Fibroblast of peridontal ligament (primary cell): ENCODE measurements around the gene WDR45.
"Not testable (repeated sequence)": the region's sequence is repeated elsewhere in the genome, so short reads cannot be mapped to it uniquely, and the experiment has no call there.

Experiments used
- DNase-seq: peaks from one replicate; pipeline ENCODE4 v3.0.0-alpha.2; 2010; ENCODE audit errors: extremely low read depth

Gene WDR45

GRCh38 chrX:49079489-49080428, at the start of gene WDR45:
WDR45 (minus strand) TSS chrX:49079887; CDS start chrX:49078095, 1,792 bp downstream.
- peak; percentile 66 for DNase-seq

DNA sequence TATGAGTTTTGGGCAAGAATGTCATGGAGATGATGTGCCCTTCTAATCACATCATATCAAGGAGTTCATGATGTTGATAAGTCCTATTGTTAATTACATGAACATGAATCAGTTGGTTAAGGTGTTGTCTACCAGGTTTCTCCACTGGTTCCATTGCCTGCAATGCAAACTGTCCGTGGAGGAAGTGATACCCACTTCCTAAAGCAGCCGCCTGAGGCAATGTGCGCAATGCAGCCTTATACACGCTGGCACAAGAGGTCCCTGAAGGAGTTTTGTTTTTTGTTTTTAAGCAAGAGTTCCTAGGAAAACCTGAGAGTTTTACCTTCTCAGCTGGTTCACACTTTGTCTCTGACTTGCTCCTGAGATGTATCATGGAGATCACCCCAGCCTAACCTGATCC, 49.7 kb upstream of the WDR45 start:
- no peak for DNase-seq

DNA sequence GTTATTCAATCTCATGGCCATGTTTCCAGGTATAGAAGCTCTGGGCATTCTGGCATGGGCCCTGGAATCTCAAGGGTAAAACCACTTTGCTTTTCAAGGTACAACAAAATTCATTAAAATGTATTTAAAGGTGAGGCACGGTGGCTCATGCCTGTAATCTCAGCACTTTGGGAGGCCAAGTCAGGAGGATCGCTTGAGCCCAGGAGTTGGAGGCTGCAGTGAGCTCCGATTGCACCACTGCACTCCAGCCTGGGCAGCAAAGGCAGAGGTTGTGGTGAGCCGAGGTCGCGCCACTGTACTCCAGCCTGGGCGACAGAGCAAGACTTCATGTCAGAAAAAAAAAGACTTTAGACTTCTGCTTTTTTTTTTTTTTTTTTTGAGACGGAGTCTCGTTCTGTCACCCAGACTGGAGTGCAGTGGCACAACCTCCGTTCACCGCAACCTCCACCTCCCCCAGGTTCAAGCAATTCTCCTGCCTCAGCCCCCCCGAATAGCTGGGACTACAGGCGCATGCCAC, 48.1 kb upstream of the WDR45 start:
- DNase-seq, result not testable (repeated sequence)

DNA sequence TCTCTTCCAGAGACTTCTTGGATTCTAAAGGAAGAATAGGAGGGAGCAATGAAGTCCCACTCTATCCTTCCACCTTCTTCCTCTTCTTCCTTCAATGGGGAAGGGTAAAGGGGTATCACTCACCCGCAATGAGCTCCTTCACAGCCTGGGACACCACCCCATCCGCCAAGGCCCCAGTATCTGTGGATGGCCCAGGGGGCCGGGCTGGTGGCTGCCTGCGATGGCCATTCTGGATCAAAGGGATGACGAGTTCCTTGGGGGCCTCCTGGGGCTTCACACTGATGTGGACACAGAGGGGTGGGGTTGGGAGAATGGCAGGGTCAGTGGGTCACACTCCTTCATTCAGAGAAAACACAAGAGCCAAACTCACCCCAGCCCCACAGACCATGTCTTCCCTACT, 42.8 kb upstream of the WDR45 start:
- DNase-seq, result no peak

DNA sequence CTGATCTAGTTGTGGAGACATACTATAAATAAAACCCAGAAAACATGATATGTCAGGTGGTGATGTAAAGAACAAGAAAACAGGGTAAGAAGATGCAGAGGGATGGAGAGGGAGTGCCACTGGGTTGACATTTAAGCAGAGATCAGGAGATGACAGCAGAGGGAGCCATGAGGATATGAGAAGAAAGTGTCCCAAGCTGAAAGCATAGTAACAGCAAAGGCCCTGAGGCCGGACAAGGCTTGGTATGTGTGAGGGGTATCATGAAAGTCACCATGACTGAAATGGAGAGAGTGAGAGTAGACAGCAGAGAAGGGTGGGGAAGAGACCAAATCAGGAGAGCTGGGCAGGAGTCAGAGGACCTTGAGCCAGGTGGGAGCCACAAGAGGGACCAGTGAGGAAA, 40.4 kb upstream of the WDR45 start:
- DNase-seq, result no peak

GRCh38 chrX:49117581-49117980, 37.9 kb upstream of the WDR45 start:
- no peak for DNase-seq

- no peak for DNase-seq
These were observed 37.0 kb upstream of the WDR45 start for GRCh38 chrX:49116716-49117115.

GRCh38 chrX:49116076-49116475, 36.4 kb upstream of the WDR45 start:
- DNase-seq, result no peak

DNA sequence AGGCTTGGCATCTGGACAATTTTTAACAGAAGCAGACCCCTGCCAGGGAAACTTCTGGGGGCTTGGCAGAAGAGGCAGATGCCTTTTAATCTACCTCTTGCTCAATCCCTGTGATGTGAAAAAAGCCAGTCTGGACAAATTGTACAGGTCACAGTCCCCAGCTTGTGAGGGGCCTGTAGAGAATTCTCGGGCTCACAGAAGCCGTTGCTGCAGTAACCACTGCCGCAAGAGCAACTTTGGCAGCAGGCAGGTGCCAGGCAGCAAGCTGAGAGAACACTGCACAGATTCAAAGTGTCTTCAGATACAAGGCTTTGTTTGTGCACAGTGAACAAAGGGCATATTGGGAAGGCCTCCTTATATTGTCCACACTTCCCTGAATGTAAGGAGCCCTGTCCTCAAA, 32.1 kb upstream of the WDR45 start:
- DNase-seq, result no peak

DNA sequence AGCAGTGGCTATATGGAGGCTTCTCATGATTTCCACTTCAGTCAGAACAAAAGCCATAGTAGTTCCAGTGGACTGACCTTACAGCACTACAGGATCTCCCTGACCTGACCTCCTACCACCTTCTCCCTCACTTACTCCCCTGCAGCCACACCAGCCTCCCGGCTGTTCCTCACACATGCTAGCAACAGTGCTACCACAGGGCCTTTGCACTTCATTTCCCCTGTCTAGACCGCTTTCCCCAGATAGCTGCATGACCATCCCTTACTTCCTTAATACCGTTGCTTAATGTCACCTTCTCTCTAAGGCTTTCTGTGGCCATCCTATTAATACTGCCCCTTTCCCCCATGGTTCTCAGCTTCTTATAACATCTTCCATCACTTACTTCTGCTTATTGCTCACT, 30.7 kb upstream of the WDR45 start:
- DNase-seq, result no peak

GRCh38 chrX:49108641-49109040, 29.0 kb upstream of the WDR45 start:
- DNase-seq, result no peak

DNA sequence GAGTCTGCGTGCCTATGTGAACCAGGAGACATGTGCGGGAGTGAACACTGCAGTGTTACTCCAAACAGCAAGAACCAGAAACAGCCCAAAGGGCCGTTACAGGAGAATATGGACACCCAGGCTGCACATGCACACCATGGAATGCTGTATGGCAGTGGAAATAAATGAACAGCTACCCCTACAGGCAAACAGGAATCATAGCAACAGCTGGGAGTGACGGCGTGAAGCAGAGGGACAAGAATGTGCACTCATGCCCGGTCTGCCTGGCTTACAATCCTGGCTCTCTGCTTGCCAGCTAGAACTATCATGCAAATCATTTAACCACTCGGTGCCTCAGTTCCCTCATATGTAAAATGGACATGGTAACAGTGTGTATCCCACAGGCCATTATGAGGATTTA, 27.2 kb upstream of the WDR45 start:
- DNase-seq, result peak; percentile 50

GRCh38 chrX:49106296-49106695, 26.6 kb upstream of the WDR45 start:
- DNase-seq, result no peak

DNA sequence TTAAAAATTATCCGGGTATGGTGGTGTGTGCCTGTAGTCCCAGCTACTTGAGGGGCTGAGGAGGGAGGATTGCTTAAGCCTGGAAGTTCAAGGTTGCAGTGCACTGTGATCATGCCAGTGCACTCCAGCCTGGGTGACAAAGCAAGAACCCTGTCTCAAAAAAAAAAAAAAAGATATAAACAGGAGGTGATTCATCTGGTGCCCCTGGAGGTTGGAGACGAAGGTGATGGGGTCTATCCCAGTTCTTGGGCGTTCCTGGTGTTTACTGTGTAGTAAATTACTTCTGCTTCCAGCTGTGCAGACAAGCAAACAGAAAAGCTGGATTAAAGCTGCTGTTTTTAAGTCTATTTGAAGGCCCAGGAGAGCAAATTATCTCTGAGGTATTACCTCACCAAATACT, 23.9 kb upstream of the WDR45 start:
- DNase-seq, result no peak

DNA sequence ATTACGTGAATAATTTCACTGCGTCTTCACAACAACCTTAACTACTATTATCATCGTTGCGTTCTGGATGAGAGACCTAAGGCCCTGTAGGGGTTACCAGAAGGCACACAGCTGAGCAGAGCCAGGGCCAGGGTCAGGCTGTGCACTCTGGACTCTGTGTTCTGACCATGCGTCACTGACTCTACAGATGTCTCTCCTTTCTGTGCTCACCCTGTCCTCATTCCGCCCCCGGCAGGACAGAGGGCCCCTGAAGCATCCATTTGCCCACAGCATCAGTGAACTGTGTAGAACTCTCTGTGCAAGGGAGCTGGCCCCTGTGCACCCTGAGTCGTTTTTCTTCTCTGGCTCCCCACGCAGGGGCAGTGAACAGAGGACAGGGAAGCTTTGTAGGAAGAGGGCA, 22.5 kb upstream of the WDR45 start:
- no peak for DNase-seq

GRCh38 chrX:49101629-49101984, 21.9 kb upstream of the WDR45 start:
- no peak for DNase-seq

DNA sequence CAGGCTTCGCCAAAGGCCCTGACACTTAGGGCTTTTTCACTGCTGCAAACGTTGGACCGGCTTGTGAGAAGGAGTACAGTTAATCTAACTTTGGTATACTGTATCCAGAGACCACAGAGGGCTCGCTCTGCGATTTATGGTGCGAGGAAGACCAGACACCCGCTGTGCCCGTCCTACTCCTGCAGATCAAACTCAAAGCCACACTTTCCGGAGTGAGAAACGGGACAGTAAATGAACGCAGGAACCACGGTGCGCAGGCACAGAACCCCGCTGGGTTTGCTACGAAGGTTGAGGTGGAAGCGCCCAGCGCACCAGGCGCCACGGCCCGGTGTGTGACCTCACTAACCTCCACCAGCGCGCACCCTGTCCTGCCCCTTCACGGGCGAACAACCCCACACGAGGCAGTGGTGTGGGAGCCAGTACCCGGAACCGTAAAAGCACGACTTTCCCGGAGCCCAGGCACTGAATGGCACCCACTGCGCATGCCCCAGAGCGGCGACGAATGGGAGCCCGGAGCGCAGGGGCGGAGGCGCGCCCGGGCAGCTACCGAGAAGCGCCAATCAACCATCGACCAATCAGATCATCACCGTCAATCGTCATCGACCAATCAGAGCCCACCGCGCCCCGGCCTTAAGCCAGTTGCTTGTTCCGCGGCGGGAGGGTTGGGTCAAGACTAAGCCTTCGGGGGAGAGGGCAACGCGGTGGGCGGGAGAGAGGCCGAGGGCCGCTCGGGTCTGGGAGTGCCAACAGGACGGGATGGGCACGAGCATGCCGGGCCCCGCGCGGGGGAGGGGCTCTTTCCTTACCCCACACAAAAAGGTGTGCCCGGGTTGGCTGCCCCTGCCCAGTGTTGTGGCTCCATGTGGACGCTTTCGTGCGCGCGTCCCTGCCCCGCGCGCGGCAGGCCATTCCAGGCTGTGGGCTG, 21.3 kb upstream of the WDR45 start:
- DNase-seq, result peak; percentile 89

- DNase-seq, result no peak
These were observed 16.7 kb upstream of the WDR45 start for GRCh38 chrX:49096419-49096818.

- no peak for DNase-seq
These were observed 9.9 kb upstream of the WDR45 start for GRCh38 chrX:49089553-49089952.

GRCh38 chrX:49082271-49082871, 2.7 kb upstream of the WDR45 start:
- DNase-seq, result no peak

DNA sequence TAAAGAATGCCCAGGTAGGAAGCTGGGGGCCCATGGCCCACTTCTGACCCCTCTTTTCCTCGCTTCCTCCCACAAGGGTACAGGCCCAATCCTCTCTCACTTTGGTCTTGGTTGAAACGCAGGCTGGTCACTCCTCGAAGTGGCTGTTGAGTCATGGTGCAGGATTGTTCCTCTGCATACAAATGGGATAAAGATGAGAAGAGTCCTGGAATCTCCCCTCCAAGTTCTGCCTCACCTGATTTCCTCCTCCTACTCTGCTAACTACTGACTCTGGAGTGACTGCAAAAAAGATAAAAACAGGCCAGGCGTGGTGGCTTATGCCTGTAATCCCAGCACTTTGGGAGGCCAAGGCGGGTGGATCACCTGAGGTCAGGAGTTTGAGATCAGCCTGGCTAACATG, 1.7 kb downstream of the WDR45 start:
- DNase-seq, result no peak

- no peak for DNase-seq
These were observed 4.3 kb downstream of the WDR45 start for GRCh38 chrX:49075347-49075746.
